ENCODE results near the gene GDF11.
"Not testable (repeated sequence)": the region's sequence is repeated elsewhere in the genome, so short reads cannot be mapped to it uniquely, and the experiment has no call there.

GDF11 gene

DNA sequence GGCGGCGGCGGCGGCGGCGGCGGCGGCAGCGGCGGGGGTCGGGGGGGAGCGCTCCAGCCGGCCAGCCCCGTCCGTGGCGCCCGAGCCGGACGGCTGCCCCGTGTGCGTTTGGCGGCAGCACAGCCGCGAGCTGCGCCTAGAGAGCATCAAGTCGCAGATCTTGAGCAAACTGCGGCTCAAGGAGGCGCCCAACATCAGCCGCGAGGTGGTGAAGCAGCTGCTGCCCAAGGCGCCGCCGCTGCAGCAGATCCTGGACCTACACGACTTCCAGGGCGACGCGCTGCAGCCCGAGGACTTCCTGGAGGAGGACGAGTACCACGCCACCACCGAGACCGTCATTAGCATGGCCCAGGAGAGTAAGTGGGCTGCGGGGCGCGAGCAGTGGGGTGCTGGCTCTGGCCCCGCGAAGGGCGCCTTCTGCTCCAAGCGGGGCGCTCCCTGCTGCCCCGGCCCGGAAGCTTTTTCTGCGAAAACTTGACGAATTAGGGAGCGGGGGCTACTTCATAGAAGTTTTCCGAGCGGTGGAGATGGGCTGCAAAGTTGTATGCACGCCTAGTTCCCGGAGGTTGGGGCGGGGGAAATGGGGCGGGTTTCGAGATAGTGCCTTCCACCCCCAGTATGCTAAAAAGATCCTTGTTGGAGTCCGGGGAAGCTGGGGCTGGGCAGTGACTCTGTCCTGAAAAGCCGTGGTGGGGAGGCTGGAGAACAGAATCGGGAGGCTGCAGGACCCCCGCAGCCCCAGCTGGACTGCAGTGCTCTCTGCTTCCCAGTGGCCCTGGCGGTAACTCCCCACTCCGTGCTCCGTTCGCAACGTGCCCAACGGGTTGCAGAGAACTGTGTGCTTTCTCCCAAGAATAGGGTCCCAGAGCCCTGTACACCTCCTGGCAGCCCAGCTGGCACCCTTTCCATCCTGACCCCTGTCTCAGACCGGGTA is 751 bp downstream of the GDF11 start:
- peak; percentile 80 for DNase-seq

DNA sequence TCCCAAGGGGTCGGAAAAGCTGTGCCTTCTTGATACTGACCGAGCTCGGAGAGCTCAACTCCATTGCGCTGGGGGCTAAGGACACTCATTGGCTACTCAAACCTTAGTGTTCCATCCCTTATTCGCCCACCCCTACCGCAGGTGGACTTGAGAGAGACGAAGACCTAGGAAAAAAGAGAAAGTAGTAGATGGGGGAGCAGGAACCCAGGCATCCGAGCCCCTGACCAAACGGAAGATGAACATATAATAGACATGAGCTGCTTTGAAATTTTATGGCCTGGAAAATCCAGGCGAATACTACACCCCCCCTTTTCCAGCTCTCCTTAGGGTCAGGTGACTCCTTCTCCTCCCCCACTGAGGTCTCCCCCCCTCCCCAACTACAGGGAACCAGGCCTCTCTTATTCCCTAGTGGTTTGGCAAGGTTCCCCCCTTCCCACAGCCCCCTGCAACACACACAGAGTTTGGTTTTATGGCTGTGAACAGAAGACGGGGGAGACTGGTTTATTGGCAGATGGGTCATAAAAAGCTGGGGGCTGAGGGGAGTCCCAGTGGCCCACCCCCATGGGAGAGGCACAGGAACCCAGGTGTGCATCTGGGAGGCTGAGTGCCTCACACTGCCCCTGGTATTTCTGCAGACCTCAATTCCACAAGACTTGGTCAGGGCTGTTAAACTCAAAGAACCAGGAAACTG is 1.6 kb downstream of the GDF11 start:
- no peak for DNase-seq

DNA sequence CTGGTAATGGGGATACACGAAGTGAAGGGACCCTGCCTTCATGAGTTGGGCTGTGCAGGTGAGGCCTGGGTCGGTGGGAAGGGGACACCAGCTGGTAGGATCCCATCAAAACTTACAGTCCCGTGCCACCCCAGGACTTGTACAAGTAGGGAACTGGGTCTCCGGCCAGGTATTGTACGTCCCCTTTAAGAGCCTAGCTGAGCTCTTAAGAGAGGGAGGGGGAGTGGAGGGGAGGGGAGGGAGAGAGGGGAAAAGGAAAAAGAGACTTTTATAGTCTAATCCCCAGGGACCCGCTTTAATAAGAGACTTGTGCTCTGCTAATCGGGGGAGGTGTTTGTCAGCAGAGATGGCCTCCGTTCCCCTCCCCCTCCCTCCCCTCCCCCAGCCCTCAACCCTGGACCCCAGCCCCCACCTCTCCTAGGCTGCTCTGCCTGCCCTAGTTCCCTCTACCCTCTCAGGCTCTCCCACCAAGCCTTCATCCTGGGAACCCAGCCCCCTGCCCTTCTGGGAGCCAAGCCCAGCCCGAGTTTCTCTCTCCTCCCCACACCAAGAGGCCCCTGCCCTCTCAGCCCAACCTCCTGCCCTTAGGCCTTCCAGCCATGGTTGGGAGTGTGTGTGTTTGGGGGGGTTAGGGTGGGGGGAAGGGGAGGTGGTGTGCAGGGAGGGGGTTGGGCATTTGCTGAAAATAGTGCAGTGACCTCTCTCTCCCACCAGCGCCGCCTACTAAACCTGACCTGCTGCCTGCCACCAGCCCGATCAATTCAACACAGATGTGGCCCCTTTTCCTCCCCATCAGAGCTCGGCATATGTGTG is 2.6 kb downstream of the GDF11 start:
- DNase-seq, result no peak

DNA sequence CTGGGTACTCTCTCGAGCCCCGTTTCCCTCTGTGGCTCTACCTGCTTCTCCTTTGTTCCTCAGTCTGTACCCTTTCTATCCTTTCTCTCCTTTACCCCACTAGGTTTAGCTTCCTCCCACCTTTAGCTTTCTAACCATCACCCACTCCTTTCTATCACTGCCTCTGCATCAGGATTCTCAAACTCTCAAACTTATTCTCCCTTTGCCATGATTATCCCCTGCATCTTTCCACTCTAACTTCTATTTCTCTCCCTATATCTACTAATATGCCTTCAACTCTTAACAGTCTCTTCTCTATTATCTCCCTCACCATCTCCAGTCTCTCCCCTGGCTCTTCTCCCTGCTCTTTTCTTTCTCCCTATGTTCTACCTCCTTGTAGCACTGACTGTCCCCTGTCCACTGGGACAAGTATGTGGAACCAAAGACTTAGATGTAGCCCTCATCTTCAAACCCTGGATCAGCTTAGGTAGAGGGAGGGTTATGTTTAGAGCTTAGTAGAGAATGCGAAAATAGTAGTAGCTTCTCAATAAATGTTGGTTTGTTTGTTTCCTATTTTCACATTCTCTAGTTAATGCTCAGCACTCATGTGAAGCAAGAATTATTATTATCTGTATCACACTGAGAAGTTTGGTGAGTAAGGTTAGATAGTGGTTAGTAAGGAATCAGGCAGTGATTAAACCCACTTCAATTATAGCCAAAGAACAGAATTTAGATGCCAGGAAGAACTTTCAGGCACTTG is 3.4 kb downstream of the GDF11 start:
- DNase-seq, result no peak

DNA sequence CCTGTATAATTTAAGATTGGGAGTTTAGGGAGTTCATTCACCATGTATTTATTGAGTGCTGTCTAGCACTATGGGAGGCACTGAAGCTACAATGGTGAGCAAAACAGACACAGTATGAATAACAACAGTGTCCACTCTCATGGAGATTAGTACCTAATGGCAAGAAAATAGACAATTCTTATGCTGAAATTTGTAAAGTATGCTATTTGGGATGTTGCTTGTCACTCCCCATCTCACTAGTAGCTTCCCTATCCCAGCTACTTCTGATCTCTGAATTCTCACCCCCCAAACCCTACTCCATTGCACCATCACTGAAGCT is 4.0 kb downstream of the GDF11 start:
- no peak for DNase-seq

DNA sequence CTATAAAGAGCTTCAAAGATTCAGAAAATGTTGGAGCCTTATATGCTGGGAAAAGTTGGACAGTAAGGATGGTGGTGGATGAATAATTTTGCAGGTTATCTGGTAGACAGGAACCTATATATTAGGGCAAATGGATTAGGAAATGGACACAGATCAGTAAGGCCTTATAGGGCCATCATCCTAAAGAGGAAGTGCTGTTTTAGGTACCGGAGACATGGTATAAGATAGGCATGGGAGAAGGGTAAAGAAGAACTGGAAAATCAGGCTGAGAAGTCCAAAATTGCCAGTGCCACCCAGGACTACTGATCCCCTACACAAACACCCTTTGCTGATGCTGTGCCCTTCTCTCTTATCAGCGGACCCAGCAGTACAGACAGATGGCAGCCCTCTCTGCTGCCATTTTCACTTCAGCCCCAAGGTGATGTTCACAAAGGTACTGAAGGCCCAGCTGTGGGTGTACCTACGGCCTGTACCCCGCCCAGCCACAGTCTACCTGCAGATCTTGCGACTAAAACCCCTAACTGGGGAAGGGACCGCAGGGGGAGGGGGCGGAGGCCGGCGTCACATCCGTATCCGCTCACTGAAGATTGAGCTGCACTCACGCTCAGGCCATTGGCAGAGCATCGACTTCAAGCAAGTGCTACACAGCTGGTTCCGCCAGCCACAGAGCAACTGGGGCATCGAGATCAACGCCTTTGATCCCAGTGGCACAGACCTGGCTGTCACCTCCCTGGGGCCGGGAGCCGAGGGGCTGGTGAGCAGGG is 5.5 kb downstream of the GDF11 start:
- no peak for DNase-seq

DNA sequence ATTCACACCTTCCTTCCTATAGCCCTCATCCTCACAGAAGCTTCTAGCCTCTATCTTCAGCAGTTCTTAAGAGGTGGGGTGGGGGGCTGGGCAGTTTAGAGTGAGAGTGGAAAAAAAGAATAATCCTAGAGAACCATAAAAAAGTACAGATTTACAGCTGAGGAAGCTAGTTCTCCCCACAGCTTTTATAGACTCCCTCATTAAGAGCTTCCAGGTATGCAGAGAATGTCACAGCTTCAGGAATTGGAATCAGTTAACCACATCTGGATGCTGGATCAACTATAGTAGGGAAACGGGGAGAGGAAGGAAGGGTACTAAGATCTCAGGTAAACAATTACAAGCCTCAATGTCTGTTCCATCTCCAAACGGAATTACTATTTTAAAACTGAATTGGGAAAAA is 12.3 kb downstream of the GDF11 start:
- DNase-seq, result no peak

DNA sequence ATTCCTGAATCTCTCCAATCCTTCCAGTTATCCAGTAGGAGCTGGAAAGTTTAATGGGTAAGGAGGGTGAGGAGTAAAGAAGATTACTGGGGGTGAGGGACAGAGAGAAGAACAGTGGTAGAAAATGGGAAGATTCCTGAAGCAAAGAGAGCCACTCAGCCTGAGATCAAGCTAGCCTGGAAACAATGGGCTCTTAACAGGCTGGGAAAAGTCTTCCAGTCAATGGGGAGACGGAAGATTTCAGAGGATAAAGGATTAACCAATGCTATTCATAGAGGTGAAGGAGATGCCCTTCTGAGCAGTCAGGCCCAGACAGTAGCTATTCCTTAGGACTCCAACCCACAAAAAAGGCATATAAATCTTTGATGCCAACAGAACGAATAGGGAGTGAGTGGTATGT is 14.8 kb downstream of the GDF11 start:
- no peak for DNase-seq

DNA sequence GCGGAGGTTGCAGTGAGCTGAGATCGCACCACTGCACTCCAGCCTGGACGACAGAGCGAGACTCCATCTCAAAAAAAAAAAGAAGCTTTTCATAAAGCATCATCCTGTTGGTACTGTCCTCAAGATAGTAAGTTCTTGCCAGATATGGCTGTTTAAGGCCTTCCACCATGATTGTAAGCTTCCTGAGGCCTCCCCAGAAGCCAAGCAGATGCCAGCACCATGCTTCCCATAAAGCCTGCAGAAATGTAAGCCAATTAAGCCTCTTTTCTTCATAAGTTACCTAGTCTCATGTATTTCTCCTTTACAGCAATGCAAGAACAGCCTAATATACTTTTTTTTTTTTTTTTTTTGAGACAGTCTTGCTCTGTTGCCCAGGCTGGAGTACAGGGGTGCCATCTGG is 15.7 kb downstream of the GDF11 start:
- not testable (repeated sequence) for DNase-seq

DNA sequence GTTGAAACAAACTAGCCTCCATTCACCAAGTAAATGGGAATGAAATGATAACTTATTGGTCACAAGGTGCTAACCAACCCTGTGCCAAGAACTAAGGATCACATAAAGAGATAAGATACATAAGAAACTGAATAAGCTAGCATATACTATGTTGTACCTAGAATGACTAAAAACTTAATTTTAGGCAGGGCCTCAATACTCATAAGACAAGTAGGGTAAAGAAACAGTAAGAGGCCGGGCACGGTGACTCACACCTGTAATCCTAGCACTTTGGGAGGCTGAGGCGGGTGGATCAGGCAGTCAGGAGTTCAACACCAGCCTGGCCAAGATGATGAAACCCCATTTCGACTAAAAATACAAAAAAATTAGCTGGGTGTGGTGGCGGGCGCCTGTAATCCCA is 17.7 kb downstream of the GDF11 start:
- no peak for DNase-seq

DNA sequence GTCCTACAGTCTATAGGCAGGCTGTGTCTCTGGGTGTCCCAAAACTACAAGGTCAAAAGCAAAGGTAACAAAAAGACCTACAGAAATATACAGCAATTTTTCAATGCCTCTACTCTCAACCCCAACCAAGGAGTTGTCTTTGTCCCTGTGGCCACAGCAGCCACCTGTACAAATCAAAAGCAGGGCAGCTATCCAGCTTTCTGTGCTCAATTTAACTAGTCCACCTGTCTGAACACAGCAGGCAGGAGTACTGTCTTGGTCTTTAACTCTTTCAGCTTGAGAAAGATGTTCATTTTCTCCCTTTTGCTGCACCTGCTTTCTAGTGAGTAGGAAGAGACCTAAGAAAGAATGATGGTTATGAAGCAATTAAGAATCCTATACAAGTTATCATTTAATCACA is 19.7 kb downstream of the GDF11 start:
- no peak for DNase-seq

DNA sequence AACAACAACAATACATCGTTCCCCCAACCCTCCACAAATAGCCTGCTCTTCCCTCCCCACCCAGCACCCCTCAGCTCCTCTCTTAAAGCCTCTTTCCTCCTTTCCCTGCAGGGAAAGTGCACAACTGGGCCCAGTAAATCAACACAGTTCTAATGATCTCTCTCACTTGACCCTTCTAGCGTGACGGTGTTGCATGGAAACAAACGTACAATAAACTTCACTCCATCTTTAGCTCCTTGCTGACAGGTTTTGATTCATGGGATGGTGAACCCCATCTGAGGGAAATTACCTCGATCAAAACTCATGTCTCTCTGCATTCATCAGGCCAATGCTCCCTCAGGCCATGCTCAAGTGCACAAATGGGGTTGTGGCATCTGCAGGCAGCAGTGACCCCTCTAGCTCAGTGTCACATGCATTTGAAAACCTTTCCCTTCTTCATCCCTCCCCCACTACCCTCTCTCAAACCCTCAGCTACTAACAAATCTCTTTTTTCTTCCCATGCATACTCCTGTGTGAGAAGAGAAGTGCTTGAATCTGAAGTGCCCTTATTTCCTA is 22.9 kb downstream of the GDF11 start:
- no peak for DNase-seq

DNA sequence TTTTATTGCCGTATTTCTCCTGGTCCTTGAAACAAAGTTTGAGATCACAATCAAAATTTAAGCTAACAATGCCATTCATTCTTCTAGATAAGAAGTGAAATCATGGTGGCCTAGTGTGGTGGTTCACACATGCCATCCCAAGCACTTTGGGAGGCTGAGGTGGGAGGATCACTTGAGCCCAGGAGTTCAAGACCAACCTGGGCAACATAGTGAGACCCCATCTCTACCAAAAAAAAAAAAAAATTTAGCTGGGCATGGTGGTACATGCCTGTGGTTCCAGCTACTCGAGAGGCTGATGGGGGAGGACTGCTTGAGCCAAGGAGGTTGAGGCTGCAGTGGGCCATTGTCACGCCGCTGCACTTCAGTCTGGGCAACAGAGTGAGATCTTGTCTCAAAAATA is 24.2 kb downstream of the GDF11 start:
- DNase-seq, result no peak

DNA sequence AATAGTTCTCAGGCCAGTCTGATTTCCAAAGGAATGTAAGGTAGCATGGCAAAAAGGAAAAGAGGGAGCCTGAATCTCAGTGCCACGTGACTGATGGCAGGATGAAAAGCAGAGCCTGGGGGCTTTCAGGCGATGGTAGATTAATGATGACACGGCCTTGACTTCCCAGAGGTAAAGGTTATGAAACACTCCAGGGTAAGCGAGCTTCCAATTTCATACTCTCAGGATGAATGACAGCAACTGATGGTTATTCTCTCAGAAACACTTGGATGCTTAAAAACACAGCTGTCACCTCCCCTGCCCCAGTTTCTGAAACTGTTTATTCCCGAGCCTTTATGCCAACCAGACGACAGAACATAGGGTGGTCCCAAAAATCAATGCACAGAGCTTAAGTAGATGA is 28.8 kb downstream of the GDF11 start:
- DNase-seq, result no peak

DNA sequence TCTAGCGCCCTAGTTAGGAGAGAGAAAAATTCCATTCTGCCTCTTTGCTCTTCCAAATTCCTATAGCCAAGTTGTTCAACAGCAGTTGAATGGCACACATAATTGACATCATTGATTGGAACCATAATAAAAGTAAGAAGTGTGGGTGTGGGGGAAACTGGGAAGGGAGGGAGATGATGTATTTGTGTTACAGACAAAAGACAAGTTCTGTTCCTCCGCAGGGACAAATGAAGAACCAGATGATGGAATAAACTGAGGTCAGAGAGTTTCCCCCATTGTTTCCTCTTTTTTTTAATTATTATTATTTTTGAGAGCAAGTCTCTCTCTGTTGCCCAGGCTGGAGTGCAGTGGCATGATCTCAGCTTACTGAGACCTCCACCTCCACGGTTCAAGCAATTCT is 34.9 kb downstream of the GDF11 start:
- no peak for DNase-seq

DNA sequence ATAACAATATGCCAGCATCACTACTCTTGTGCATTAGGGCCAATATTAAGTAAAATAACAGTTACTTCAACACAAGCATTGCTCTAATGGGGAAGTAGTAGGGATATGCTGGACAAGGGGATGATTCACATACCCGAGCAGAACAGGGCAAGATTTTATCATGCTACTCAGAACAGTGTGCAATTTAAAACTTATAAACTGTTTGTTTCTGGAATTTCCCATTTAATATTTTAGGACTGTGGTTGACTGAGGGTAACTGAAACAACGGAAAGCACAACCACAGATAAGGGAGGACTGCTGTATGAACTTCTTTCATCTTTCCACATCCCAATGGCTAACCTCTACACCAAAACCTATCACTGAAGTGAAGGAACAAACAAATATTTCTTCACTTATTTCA is 37.8 kb downstream of the GDF11 start:
- no peak for DNase-seq

DNA sequence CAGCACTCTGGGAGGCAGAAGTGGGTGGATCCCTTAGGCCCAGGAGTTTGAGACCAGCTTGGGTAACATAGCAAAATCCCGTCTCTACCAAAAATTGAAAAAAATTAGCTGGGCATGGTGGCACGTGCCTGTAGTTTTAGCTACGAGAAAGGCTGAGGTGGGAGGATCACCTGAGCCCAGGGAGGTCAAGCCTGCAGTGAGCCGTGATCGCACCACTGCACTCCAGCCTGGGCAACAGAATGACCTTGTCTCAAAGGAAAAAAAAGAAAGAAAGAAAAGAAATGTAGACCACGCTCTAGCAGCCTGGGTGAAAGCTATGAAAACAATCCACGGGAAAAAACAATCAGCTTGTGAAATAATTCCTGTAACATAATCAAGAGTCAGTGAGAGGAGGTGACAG is 45.6 kb downstream of the GDF11 start:
- no peak for DNase-seq

DNA sequence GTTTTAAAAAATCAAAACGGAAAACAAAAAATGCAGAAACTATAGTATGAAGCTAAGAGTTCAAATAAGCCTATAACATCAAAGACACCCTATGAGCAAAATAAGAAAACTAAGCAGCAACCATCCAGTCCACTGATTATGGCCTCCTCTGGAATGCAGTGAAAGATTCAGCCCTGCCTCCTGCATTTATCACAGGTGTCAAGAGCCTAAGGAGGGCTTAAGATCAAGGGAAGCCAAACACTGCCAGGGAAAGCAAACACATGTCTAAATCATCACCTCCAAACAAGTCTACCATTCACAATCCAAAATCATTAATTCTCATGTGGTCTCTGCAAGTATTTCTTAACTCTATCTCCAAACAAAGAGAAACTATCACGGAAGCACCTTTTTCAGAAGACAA is 46.2 kb downstream of the GDF11 start:
- no peak for DNase-seq

DNA sequence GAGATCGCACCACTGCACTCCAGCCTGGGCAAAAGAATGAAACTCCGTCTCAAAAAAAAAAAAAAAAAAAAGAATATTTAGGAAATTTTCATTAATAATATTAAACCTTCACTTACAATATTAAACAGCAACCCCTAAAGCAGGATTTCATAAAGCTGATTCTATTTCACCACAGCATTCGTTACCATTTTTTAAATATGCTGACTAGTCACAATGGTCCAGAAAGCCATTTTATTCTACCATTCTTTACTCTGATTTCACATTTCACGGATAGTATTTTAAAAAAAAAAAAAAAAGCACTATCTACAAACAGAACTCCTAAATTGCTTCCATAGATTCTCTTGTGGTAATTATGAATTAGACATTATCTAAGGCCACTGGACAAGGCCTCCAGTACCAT is 47.0 kb downstream of the GDF11 start:
- DNase-seq, result no peak

DNA sequence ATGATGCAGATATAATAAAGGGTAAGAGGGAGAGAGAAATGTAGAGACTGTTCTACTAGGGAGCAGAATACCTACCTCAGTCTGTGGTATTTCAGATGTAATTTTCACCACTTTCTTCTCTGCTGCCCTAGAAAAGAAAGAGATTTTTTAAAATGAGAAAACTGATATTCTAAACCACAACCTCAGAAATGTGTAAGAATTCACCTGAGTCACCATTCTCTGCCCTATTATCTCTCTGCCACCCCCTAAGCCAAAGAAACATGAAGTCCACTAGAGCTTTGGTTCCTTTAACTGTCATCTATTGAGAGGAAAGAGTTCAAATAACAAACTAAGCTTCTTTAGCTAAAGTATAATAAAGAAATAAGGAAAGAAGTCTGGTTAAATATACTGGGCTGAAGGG is 53.0 kb downstream of the GDF11 start:
- no peak for DNase-seq

DNA sequence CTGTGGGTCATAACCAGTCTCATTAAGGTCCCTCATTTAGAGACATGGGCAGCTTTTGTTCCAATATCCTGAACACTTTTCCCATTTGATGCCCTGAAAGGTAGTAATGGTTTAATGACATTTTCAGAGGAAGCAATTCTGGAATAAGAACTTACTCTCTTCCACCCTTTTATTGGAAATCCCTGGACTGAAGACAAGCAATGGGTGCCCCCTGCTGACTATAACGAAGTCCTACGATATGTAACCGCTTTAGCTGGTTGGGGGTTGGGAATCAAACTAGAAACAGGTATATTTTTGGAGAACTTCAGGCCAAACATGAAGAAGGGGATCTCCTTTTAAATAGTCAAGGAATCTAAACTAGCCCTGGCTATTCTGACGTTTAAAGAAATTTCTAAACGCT is 54.1 kb downstream of the GDF11 start:
- DNase-seq, result no peak

DNA sequence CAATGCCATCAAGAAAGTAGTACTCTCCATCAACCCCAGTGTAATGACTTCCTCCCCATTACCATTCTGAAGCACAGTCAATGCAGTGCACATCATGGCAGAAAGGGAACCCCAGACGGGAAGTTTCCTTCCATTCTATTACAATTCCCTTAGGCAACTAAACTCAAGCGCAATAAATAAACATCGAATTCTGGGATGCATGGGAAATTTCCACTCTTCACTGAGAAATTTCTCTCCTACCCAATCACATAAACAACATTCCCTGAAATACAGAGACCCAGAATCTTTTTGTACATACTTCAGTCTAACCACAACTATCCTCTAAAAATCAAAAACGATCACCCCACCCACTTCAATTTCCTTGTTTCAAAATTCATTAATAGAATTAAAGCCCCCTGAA is 54.6 kb downstream of the GDF11 start:
- DNase-seq, result no peak

All from RPMI8226 (cell line).